Measurements from ENCODE around the gene TRIP10.

- no peak for TF ChIP-seq POLR2AphosphoS5 (IDR thresholded peaks at IDR 0.05)
- TF ChIP-seq POLR2A (IDR thresholded peaks at IDR 0.05), result no peak
- TF ChIP-seq CTCF (IDR thresholded peaks at IDR 0.05), result no peak
These were observed 24.5 kb upstream of the TRIP10 start for GRCh38 chr19:6714749-6715555.
